Body of pancreas (tissue), 4 donors: ENCODE data around the gene NOB1.

ENCODE experiments used
- POLR2A ChIP-seq, 3 donors: fragments of 450-650 bp; IDR thresholded peaks; one replicate each; pipeline ENCODE4 v1.6.1; 2016; ENCODE audit warnings: antibody characterized with exemption in 3 of 3, mild to moderate bottlenecking in 2 of 3
- TF ChIP-seq, protein P1 (sequence below), 7 experiments: fragments of 450-650 bp in 4 of 7; fragments of 200-600 bp in 3 of 7; sonication (generic) in 3 of 7; IDR thresholded peaks; one replicate each; pipeline ENCODE4 v1.5.1; 2016 to 2019; ENCODE audit warnings: antibody characterized with exemption in 7 of 7

DNA sequence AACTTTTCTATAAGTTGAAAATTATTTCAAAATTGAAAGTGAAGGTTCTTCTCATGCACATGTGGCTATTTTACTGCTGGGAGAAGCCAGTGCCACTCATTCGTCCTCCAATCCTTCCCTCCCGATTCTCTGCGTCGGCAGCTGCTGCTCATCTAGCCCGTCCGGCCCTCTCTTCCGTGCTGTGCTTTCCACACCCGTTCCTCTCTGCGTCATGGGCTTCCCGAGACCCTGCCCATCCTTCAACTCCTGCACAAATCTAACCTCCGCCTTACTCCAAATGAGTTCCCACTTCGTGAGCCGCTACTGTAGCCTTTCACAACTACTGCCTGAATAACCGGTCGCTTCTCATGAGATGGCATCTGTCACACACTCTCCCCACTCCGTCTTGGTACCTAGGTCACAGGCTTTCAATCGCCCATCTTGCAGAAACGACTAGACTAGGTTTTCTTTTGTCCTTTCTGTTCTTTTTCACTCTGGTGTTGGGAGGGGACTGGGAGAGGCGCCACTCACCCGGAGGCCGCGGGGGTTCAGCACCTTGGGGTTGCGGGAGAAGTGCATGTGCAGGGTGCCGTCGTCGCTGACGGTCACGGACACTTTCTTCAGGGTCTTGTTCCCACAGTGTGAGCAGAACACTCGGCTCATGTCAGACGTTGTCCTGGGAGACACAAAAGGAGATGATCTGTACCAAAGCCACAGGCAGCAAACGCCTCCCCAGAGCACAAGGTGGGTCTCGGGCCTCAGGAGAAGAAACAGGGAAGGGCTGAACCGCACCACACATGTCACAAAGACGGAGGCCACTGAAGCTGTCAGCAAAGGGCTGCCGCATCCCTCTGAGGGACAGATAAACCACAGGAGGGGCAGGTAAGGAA is 10.1 kb downstream of the NOB1 start:
- no peak for TF ChIP-seq POLR2A (IDR thresholded peaks at IDR 0.05)
- TF ChIP-seq, protein P1, sequence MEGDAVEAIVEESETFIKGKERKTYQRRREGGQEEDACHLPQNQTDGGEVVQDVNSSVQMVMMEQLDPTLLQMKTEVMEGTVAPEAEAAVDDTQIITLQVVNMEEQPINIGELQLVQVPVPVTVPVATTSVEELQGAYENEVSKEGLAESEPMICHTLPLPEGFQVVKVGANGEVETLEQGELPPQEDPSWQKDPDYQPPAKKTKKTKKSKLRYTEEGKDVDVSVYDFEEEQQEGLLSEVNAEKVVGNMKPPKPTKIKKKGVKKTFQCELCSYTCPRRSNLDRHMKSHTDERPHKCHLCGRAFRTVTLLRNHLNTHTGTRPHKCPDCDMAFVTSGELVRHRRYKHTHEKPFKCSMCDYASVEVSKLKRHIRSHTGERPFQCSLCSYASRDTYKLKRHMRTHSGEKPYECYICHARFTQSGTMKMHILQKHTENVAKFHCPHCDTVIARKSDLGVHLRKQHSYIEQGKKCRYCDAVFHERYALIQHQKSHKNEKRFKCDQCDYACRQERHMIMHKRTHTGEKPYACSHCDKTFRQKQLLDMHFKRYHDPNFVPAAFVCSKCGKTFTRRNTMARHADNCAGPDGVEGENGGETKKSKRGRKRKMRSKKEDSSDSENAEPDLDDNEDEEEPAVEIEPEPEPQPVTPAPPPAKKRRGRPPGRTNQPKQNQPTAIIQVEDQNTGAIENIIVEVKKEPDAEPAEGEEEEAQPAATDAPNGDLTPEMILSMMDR (IDR thresholded peaks at IDR 0.05) = no peak
